Measurements from ENCODE around the gene C1orf35.

GRCh38 chr1:228148196-228148861, 45.2 kb upstream of the C1orf35 start:
- TF ChIP-seq CTCF (conservative IDR thresholded peaks at IDR 0.05; ENCODE audit: low read depth in 2 of 2) (no peak), JUNB (IDR thresholded peaks at IDR 0.05; ENCODE audit: unreplicated experiment) (no peak), POLR2AphosphoS5 (IDR thresholded peaks at IDR 0.05; ENCODE audit: low read depth) (no peak), REST (IDR thresholded peaks at IDR 0.05; ENCODE audit: unreplicated experiment) (no peak), STAT1 (IDR thresholded peaks at IDR 0.05; ENCODE audit: unreplicated experiment) (no peak), EZH2 (IDR thresholded peaks at IDR 0.05; ENCODE audit: low read depth, unreplicated experiment) (no peak), EZH2phosphoT487 (IDR thresholded peaks at IDR 0.05; ENCODE audit: unreplicated experiment) (no peak)
